GM19372 (cell line): Measurements from ENCODE around the gene TEX35.
"Not testable (repeated sequence)": the region's sequence is repeated elsewhere in the genome, so short reads cannot be mapped to it uniquely, and the experiment has no call there.

Experiments
- ATAC-seq: cut with Tn5 transposase; IDR thresholded peaks from one replicate; pipeline ENCODE4 v1.9.1; 2021; ENCODE audit warnings: mild to moderate bottlenecking, low read depth, moderate library complexity; ENCODE audit not compliant: unreplicated experiment

Gene TEX35

GRCh38 chr1:178493301-178493741 lies 19.6 kb upstream of the TEX35 start:
- no peak for ATAC-seq

GRCh38 chr1:178494569-178494971 lies 18.3 kb upstream of the TEX35 start:
- no peak for ATAC-seq

- no peak for ATAC-seq
Measured at GRCh38 chr1:178495158-178495557, 17.8 kb upstream of the TEX35 start.

- no peak for ATAC-seq
Measured at GRCh38 chr1:178495741-178496409, 17.0 kb upstream of the TEX35 start.

- ATAC-seq, result no peak
Measured at GRCh38 chr1:178496410-178497135, 16.3 kb upstream of the TEX35 start, which contains the start of gene CLEC20A. CLEC20A (minus strand) TSS chr1:178496964; CDS start chr1:178496939, 25 bp downstream.

GRCh38 chr1:178497903-178498478 lies 14.9 kb upstream of the TEX35 start:
- ATAC-seq, result no peak

GRCh38 chr1:178498896-178499675 lies 13.8 kb upstream of the TEX35 start:
- no peak for ATAC-seq

GRCh38 chr1:178500091-178500770 lies 12.7 kb upstream of the TEX35 start:
- no peak for ATAC-seq

- ATAC-seq, result peak; percentile 7
Measured at GRCh38 chr1:178500936-178501554, 11.9 kb upstream of the TEX35 start.

GRCh38 chr1:178501705-178502329 lies 11.1 kb upstream of the TEX35 start:
- peak; percentile 85 for ATAC-seq

- no peak for ATAC-seq
Measured at GRCh38 chr1:178502330-178502714, 10.6 kb upstream of the TEX35 start.

- ATAC-seq, result no peak
Measured at GRCh38 chr1:178502856-178503255, 10.1 kb upstream of the TEX35 start.

GRCh38 chr1:178503316-178503715 lies 9.6 kb upstream of the TEX35 start:
- not testable (repeated sequence) for ATAC-seq

GRCh38 chr1:178503849-178504248 lies 9.1 kb upstream of the TEX35 start:
- no peak for ATAC-seq

- ATAC-seq, result no peak
Measured at GRCh38 chr1:178504286-178504685, 8.6 kb upstream of the TEX35 start.

GRCh38 chr1:178506177-178506576 lies 6.7 kb upstream of the TEX35 start:
- no peak for ATAC-seq

GRCh38 chr1:178506669-178507068 lies 6.2 kb upstream of the TEX35 start:
- no peak for ATAC-seq

- no peak for ATAC-seq
Measured at GRCh38 chr1:178509414-178510007, 3.4 kb upstream of the TEX35 start.

GRCh38 chr1:178510155-178510554 lies 2.8 kb upstream of the TEX35 start:
- no peak for ATAC-seq
